Measurements from ENCODE around the gene ERICH2.

The ERICH2 gene

DNA sequence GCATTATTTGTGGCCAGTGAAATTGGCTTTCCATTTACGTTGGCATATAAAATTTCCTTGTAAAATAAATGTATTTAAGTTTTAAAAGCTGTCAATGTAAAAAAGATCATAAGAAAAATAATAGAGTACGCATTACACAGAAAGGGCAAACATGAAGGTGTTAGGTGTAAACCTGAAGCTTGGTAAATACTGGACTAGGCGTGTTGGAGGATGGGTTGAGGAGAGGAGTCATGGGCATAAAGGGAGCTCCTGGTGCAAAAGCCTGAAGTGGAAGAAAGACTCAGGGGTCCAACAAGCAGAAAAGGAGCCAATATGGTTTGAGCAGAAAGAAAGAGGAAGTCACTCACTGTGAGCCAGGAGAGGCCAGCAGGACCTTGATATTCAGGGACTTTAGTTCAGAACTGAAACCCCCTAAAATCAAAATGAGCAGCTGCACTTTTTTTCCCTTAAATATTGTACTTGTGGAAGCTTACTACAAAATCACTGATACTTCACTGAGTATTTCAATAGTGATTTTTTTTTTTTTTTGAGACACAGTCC, 30.6 kb upstream of the ERICH2 start:
- Histone ChIP-seq H3F3A (ENCODE audit: insufficient read depth, low read length) (no peaks in the 10 kb centered on the region), H3K27ac (ENCODE audit: low read depth, low read length, poor library complexity, severe bottlenecking) (no peak overlapping the region), H3K79me2 (ENCODE audit: insufficient read depth, low read length) (no peaks in the 10 kb centered on the region), H3K27me3 (ENCODE audit: insufficient read depth, low read length) (no peaks in the 10 kb centered on the region), H4K20me1 (ENCODE audit: insufficient read depth, low read length) (no peaks in the 10 kb centered on the region), H2AFZ (ENCODE audit: low read length) (no peak overlapping the region), H3K4me1 (ENCODE audit: insufficient read depth, low read length, severe bottlenecking) (no peaks in the 10 kb centered on the region), H3K4me2 (ENCODE audit: low read length) (no peak overlapping the region), H3K9ac (ENCODE audit: low read length) (no peak overlapping the region), H3K4me3 (ENCODE audit: low read depth, low read length, poor library complexity, severe bottlenecking) (no peak overlapping the region), H3K9me2 (ENCODE audit: low read depth, low read length) (no peaks in the 10 kb centered on the region), H3K36me3 (ENCODE audit: insufficient read depth, low read length) (no peaks in the 10 kb centered on the region), H3K9me3 (ENCODE audit: low read length) (no peaks in the 10 kb centered on the region)
- TF ChIP-seq, protein P1, sequence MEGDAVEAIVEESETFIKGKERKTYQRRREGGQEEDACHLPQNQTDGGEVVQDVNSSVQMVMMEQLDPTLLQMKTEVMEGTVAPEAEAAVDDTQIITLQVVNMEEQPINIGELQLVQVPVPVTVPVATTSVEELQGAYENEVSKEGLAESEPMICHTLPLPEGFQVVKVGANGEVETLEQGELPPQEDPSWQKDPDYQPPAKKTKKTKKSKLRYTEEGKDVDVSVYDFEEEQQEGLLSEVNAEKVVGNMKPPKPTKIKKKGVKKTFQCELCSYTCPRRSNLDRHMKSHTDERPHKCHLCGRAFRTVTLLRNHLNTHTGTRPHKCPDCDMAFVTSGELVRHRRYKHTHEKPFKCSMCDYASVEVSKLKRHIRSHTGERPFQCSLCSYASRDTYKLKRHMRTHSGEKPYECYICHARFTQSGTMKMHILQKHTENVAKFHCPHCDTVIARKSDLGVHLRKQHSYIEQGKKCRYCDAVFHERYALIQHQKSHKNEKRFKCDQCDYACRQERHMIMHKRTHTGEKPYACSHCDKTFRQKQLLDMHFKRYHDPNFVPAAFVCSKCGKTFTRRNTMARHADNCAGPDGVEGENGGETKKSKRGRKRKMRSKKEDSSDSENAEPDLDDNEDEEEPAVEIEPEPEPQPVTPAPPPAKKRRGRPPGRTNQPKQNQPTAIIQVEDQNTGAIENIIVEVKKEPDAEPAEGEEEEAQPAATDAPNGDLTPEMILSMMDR (IDR thresholded peaks at IDR 0.05; ENCODE audit: low read length), result no peak
- no peak for TF ChIP-seq EZH2 (IDR thresholded peaks at IDR 0.05; ENCODE audit: borderline replicate concordance, low read length)

DNA sequence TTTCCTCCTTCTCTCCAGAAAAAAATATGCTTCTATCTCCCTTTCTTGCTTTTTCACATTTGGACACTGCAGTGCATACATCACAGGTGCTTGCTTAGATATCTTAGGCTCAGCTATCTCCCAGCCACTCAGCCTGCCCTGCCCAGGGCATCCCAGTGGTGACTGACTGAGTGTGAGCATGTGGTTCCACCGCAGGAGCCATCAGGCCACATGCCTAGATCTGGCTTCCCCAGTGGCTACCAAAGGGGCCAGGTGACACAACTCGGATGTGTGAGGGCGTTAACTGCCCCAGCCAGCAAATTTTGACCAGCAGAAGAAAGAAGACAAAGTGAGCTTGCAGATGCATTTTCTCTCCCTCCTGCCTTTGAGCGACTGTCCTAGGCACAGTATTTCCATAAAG, 29.5 kb upstream of the ERICH2 start:
- no peaks in the 10 kb centered on the region for H3K9me2 ChIP-seq (ENCODE audit: low read depth, low read length)
- H3K9ac ChIP-seq (ENCODE audit: low read length), result no peak overlapping the region
- H3F3A ChIP-seq (ENCODE audit: insufficient read depth, low read length), result no peaks in the 10 kb centered on the region
- H3K4me2 ChIP-seq (ENCODE audit: low read length), result no peak overlapping the region
- no peaks in the 10 kb centered on the region for H3K4me1 ChIP-seq (ENCODE audit: insufficient read depth, low read length, severe bottlenecking)
- H3K36me3 ChIP-seq (ENCODE audit: insufficient read depth, low read length), result no peaks in the 10 kb centered on the region
- H3K4me3 ChIP-seq (ENCODE audit: low read depth, low read length, poor library complexity, severe bottlenecking), result no peak overlapping the region
- no peaks in the 10 kb centered on the region for H4K20me1 ChIP-seq (ENCODE audit: insufficient read depth, low read length)
- H2AFZ ChIP-seq (ENCODE audit: low read length), result no peak overlapping the region
- no peak overlapping the region for H3K27ac ChIP-seq (ENCODE audit: low read depth, low read length, poor library complexity, severe bottlenecking)
- no peaks in the 10 kb centered on the region for H3K79me2 ChIP-seq (ENCODE audit: insufficient read depth, low read length)
- no peak for TF ChIP-seq EZH2 (IDR thresholded peaks at IDR 0.05; ENCODE audit: borderline replicate concordance, low read length)
- TF ChIP-seq, protein P1 (IDR thresholded peaks at IDR 0.05; ENCODE audit: low read length), result no peak
- no peaks in the 10 kb centered on the region for H3K27me3 ChIP-seq (ENCODE audit: insufficient read depth, low read length)
- no peaks in the 10 kb centered on the region for H3K9me3 ChIP-seq (ENCODE audit: low read length)

DNA sequence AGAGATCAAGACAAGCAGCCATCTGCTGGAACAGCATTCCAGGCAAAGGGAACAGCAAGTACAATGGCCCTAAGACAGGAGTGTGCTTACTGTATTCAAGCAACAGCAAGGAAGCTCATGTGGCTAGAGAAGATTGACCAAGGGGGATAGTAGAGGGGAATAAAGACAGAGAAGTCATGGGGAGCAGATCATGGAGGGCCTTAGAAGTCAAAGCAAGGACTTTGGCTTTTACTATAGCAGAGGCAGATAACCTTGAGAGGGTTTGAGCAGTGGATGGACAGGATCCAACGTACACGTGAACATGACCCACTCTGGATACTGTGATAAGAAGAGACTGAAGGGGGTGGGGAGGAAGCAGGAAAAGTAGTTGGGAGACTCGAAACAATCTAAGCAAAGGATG, 28.2 kb upstream of the ERICH2 start:
- Histone ChIP-seq H3K4me2 (ENCODE audit: low read length) (no peak overlapping the region), H3K27me3 (ENCODE audit: insufficient read depth, low read length) (no peaks in the 10 kb centered on the region), H3K79me2 (ENCODE audit: insufficient read depth, low read length) (no peaks in the 10 kb centered on the region), H3K27ac (ENCODE audit: low read depth, low read length, poor library complexity, severe bottlenecking) (no peak overlapping the region), H3F3A (ENCODE audit: insufficient read depth, low read length) (no peaks in the 10 kb centered on the region), H3K36me3 (ENCODE audit: insufficient read depth, low read length) (no peaks in the 10 kb centered on the region), H4K20me1 (ENCODE audit: insufficient read depth, low read length) (no peaks in the 10 kb centered on the region), H3K9me2 (ENCODE audit: low read depth, low read length) (no peaks in the 10 kb centered on the region), H3K9ac (ENCODE audit: low read length) (no peak overlapping the region), H3K4me3 (ENCODE audit: low read depth, low read length, poor library complexity, severe bottlenecking) (no peak overlapping the region), H3K9me3 (ENCODE audit: low read length) (no peaks in the 10 kb centered on the region), H3K4me1 (ENCODE audit: insufficient read depth, low read length, severe bottlenecking) (no peaks in the 10 kb centered on the region), H2AFZ (ENCODE audit: low read length) (no peak overlapping the region)
- TF ChIP-seq, protein P1 (IDR thresholded peaks at IDR 0.05; ENCODE audit: low read length), result no peak
- no peak for TF ChIP-seq EZH2 (IDR thresholded peaks at IDR 0.05; ENCODE audit: borderline replicate concordance, low read length)
